Activated CD8-positive, alpha-beta memory T cell treated with anti-CD3 and anti-CD28 coated beads, Interleukin-2, amount 50 U/mL, for 24 hours (primary cell): ENCODE measurements around the gene TCEA2.

Source experiments
- DNase-seq: peaks from one replicate; pipeline ENCODE4 v3.0.0-alpha.2; 2020; ENCODE audit errors: extremely low read depth

The TCEA2 gene

GRCh38 chr20:64065062-64065973, 2.3 kb downstream of the TCEA2 start:
- no peak for DNase-seq

- no peak for DNase-seq
These were observed 3.0 kb downstream of the TCEA2 start for GRCh38 chr20:64065974-64066343.

GRCh38 chr20:64067005-64067632, 4.1 kb downstream of the TCEA2 start:
- no peak for DNase-seq

- no peak for DNase-seq
These were observed 4.8 kb downstream of the TCEA2 start for GRCh38 chr20:64067733-64068307.

GRCh38 chr20:64068386-64069208, 5.6 kb downstream of the TCEA2 start:
- DNase-seq, result no peak

- no peak for DNase-seq
These were observed 6.2 kb downstream of the TCEA2 start for GRCh38 chr20:64069209-64069613.

GRCh38 chr20:64069614-64070243, 6.7 kb downstream of the TCEA2 start:
- no peak for DNase-seq

- DNase-seq, result no peak
These were observed 7.4 kb downstream of the TCEA2 start for GRCh38 chr20:64070244-64070993.

GRCh38 chr20:64071341-64072332, 8.6 kb downstream of the TCEA2 start:
- no peak for DNase-seq

GRCh38 chr20:64072498-64073063, 9.6 kb downstream of the TCEA2 start:
- DNase-seq, result no peak

GRCh38 chr20:64073476-64074183, 10.6 kb downstream of the TCEA2 start:
- no peak for DNase-seq

- no peak for DNase-seq
These were observed 11.3 kb downstream of the TCEA2 start for GRCh38 chr20:64074184-64074789.

- DNase-seq, result no peak
These were observed 12.0 kb downstream of the TCEA2 start for GRCh38 chr20:64074963-64075362.

GRCh38 chr20:64075556-64075955, 12.6 kb downstream of the TCEA2 start:
- DNase-seq, result no peak

GRCh38 chr20:64076061-64076997, 13.3 kb downstream of the TCEA2 start:
- no peak for DNase-seq

- no peak for DNase-seq
These were observed 14.1 kb downstream of the TCEA2 start for GRCh38 chr20:64077094-64077493.

GRCh38 chr20:64077541-64077875, 14.5 kb downstream of the TCEA2 start:
- DNase-seq, result no peak
